ENCODE results near the gene PARD3. TPM values are rescaled to one million over a fixed set of nuclear protein-coding genes. Genes with fewer than 3 reads are reported as not detected.
"Not testable (repeated sequence)": the region's sequence is repeated elsewhere in the genome, so short reads cannot be mapped to it uniquely, and the experiment has no call there.

The PARD3 gene
- polyA plus RNA-seq, 3 donors, result 0.51 TPM; not detected in 2

DNA sequence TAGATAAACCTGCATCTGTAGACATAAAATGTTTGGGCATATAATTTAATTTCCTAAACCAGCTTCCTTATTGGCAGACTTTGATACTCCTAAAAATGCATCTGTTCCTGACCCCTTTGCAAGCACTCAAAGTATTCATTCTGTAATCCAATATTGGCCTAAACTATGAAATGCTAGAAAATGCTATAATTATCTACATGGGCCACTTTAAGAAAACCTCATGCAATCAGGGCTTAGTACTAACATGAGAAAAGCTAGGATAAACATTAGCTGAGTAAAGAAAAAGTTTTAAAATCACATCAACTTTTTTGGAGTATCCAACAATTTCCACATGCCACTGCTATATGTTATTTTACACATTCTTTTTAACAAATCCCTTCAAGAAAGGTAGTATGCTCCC, 57.2 kb downstream of the PARD3 start:
- Histone ChIP-seq H2AFZ (ENCODE audit: insufficient read depth, low read depth, low read length, poor library complexity, severe bottlenecking) (no peak overlapping the region), H4K20me1 (ENCODE audit: insufficient read depth, low read length) (no peaks in the 10 kb centered on the region), H3K9me3 (replicated peaks in 1 of 2; ENCODE audit: control insufficient read depth in 1 of 2, insufficient read depth in 1 of 2, low read length in 2 of 2) (no peaks in the 10 kb centered on the region), H3K27ac (ENCODE audit: low read depth in 1 of 2, low read length in 2 of 2) (no peak overlapping the region), H3K36me3 (replicated peaks in 1 of 2; ENCODE audit: control insufficient read depth in 1 of 2, insufficient read depth in 2 of 2, low read length in 2 of 2) (no peaks in the 10 kb centered on the region), H3K4me1 (ENCODE audit: control insufficient read depth in 1 of 2, insufficient read depth in 2 of 2, low read length in 2 of 2) (no peaks in the 10 kb centered on the region), H3K4me3 (replicated peaks in 1 of 3; ENCODE audit: low read depth in 2 of 3, low read length in 3 of 3) (no peak overlapping the region), H3K27me3 (ENCODE audit: control insufficient read depth in 2 of 2, insufficient read depth in 2 of 2, low read length in 2 of 2) (no peaks in the 10 kb centered on the region), H3K9ac (ENCODE audit: insufficient read depth, low read length, poor library complexity, severe bottlenecking) (no peak overlapping the region), H3K79me2 (ENCODE audit: insufficient read depth, low read length) (no peaks in the 10 kb centered on the region), H3K4me2 (replicated peaks; ENCODE audit: extremely low read depth, low read length, poor library complexity, severe bottlenecking) (no peak overlapping the region)
- TF ChIP-seq, protein P1, sequence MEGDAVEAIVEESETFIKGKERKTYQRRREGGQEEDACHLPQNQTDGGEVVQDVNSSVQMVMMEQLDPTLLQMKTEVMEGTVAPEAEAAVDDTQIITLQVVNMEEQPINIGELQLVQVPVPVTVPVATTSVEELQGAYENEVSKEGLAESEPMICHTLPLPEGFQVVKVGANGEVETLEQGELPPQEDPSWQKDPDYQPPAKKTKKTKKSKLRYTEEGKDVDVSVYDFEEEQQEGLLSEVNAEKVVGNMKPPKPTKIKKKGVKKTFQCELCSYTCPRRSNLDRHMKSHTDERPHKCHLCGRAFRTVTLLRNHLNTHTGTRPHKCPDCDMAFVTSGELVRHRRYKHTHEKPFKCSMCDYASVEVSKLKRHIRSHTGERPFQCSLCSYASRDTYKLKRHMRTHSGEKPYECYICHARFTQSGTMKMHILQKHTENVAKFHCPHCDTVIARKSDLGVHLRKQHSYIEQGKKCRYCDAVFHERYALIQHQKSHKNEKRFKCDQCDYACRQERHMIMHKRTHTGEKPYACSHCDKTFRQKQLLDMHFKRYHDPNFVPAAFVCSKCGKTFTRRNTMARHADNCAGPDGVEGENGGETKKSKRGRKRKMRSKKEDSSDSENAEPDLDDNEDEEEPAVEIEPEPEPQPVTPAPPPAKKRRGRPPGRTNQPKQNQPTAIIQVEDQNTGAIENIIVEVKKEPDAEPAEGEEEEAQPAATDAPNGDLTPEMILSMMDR (IDR thresholded peaks at IDR 0.05), result no peak
- no peak for DNase-seq
- Mint-ChIP-seq H3K27ac (no peak overlapping the region), H3K36me3 (no peaks in the 10 kb centered on the region), H3K27me3 (ENCODE audit: low read depth in 3 of 3) (peaks cover 5 to 7% (median 6%) of the 10 kb centered on the region in 3 donors), H3K9me3 (peaks cover 0 to 5% (median 2%) of the 10 kb centered on the region in 7 donors), H3K4me3 (no peak overlapping the region), H3K4me1 (no peaks in the 10 kb centered on the region)
- intact Hi-C loops (cut with micrococcal nuclease), result no loop called here

- H3K36me3 Mint-ChIP-seq; H3K27me3 Mint-ChIP-seq (ENCODE audit: low read depth in 3 of 3); H3K4me2 ChIP-seq (replicated peaks; ENCODE audit: extremely low read depth, low read length, poor library complexity, severe bottlenecking); intact Hi-C loops (cut with micrococcal nuclease); H3K36me3 ChIP-seq (replicated peaks in 1 of 2; ENCODE audit: control insufficient read depth in 1 of 2, insufficient read depth in 2 of 2, low read length in 2 of 2); H4K20me1 ChIP-seq (ENCODE audit: insufficient read depth, low read length); DNase-seq; H2AFZ ChIP-seq (ENCODE audit: insufficient read depth, low read depth, low read length, poor library complexity, severe bottlenecking); H3K27ac Mint-ChIP-seq; H3K9me3 Mint-ChIP-seq; H3K4me1 ChIP-seq (ENCODE audit: control insufficient read depth in 1 of 2, insufficient read depth in 2 of 2, low read length in 2 of 2); H3K4me1 Mint-ChIP-seq; H3K9ac ChIP-seq (ENCODE audit: insufficient read depth, low read length, poor library complexity, severe bottlenecking); H3K27me3 ChIP-seq (ENCODE audit: control insufficient read depth in 2 of 2, insufficient read depth in 2 of 2, low read length in 2 of 2); H3K4me3 ChIP-seq (replicated peaks in 1 of 3; ENCODE audit: low read depth in 2 of 3, low read length in 3 of 3); H3K79me2 ChIP-seq (ENCODE audit: insufficient read depth, low read length); H3K4me3 Mint-ChIP-seq; H3K9me3 ChIP-seq (replicated peaks in 1 of 2; ENCODE audit: control insufficient read depth in 1 of 2, insufficient read depth in 1 of 2, low read length in 2 of 2); H3K27ac ChIP-seq (ENCODE audit: low read depth in 1 of 2, low read length in 2 of 2): not testable (repeated sequence)
- 100% methylated on average over 2 of the region's 4 CpGs for WGBS (ENCODE audit: insufficient coverage)
Observed at GRCh38 chr10:34757181-34757580, 57.9 kb downstream of the PARD3 start.

Measured in CD14-positive monocyte (primary cell).